Activated naive CD4-positive, alpha-beta T cell treated with anti-CD3 and anti-CD28 coated beads for 36 hours (primary cell): ENCODE data around the gene ATP13A3. TPM values are rescaled to one million over a fixed set of nuclear protein-coding genes. Genes with fewer than 3 reads are reported as not detected.
"Not testable (repeated sequence)": the region's sequence is repeated elsewhere in the genome, so short reads cannot be mapped to it uniquely, and the experiment has no call there.

ENCODE experiments used
- CTCF ChIA-PET: fragments of 350-600 bp; sonication (Branson Sonifier 250); formaldehyde crosslinking; loops from one replicate; lab custom pipeline; 2021; ENCODE audit warnings: antibody characterized with exemption; lab: Charles Lee
- DNase-seq: peaks from one replicate; pipeline ENCODE4 v3.0.0-alpha.2; 2020
- H3K27ac Mint-ChIP-seq: one replicate; pipeline ENCODE4 v1.8.0; 2021; ENCODE audit warnings: mild to moderate bottlenecking, mixed read lengths
- H3K27me3 Mint-ChIP-seq: one replicate; pipeline ENCODE4 v1.8.0; 2021; ENCODE audit warnings: low read depth, mixed read lengths
- H3K36me3 Mint-ChIP-seq: one replicate; pipeline ENCODE4 v1.8.0; 2021; ENCODE audit warnings: low read depth, mixed read lengths
- H3K4me1 Mint-ChIP-seq: one replicate; pipeline ENCODE4 v1.8.0; 2021; ENCODE audit warnings: low read depth, mixed read lengths
- H3K4me3 Mint-ChIP-seq: one replicate; pipeline ENCODE4 v1.8.0; 2021; ENCODE audit warnings: mild to moderate bottlenecking, moderate library complexity, mixed read lengths
- H3K9me3 Mint-ChIP-seq: one replicate; pipeline ENCODE4 v1.8.0; 2021; ENCODE audit warnings: mixed read lengths
- intact Hi-C: fragments of 100-400 bp; cut with micrococcal nuclease; formaldehyde crosslinking; loops from one replicate; pipeline ENCODE4 v1.15.1; 2023
- total RNA-seq, 2 experiments: library from RNA; stranded (reverse); gene quantifications; one replicate each; pipeline ENCODE4 v1.2.3, GENCODE V29; 2021

Gene ATP13A3
- 10 to 100 TPM; 88.4 to 92.3 TPM for total RNA-seq

GRCh38 chr3:194486540-194487288 lies at the start of gene ATP13A3:
ATP13A3 (minus strand) TSS chr3:194487002; CDS start chr3:194462190, 24,812 bp downstream.
- Mint-ChIP-seq H3K36me3 (peaks cover 27% of the 10 kb centered on the region), H3K9me3 (no peaks in the 10 kb centered on the region), H3K27me3 (no peaks in the 10 kb centered on the region), H3K4me1 (peaks cover 59% of the 10 kb centered on the region), H3K4me3 (peak within 1 kb of the TSS; percentile 91), H3K27ac (peak within 1 kb of the TSS; percentile 94)
- peak; percentile 86 for DNase-seq
- CTCF ChIA-PET, result interaction anchor here (1.4 kb wide), 1 partner anchor 14 kb away, joined by 7 read pairs; no protein-coding TSS in a partner anchor
- intact Hi-C loops, result loop anchor here (1.0 to 5.0 kb wide), 9 partner anchors 34 to 1056 kb away; partner anchors contain the start of genes LSG1 and PPP1R2

- H3K4me3 Mint-ChIP-seq, H3K9me3 Mint-ChIP-seq, H3K36me3 Mint-ChIP-seq, DNase-seq, CTCF ChIA-PET, H3K27me3 Mint-ChIP-seq, intact Hi-C loops, H3K4me1 Mint-ChIP-seq, H3K27ac Mint-ChIP-seq: not testable (repeated sequence)
Measured at GRCh38 chr3:194535199-194535598, 48.4 kb upstream of the ATP13A3 start.

DNA sequence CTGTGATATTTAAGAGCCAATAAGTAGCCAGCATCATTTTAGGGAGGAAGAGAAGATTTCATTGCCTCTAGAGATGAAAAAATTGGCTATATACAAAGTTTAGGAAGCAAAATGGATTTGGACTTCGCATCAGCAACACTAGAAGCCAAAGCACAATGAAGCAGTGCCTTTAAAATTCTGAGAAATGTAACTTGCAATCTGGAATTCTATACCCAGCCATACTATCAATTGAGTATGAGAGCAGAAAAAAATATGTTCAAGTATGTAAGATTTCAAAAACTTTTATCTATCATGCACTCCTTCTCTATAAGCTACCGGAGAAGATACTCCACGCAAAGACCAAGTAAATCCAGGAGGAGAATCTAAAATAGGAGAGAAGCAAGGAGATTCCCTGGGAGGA lies 47.4 kb upstream of the ATP13A3 start:
- H3K4me1 Mint-ChIP-seq, result no peaks in the 10 kb centered on the region
- DNase-seq, result no peak
- intact Hi-C loops, result no loop called here
- CTCF ChIA-PET, result no interaction called here
- no peak overlapping the region for H3K4me3 Mint-ChIP-seq
- H3K27ac Mint-ChIP-seq, result no peak overlapping the region
- peaks cover 10% of the 10 kb centered on the region for H3K9me3 Mint-ChIP-seq
- no peaks in the 10 kb centered on the region for H3K27me3 Mint-ChIP-seq
- H3K36me3 Mint-ChIP-seq, result peaks cover 4% of the 10 kb centered on the region

GRCh38 chr3:194532591-194532990 lies 45.8 kb upstream of the ATP13A3 start:
- Mint-ChIP-seq H3K4me1 (no peaks in the 10 kb centered on the region), H3K36me3 (peaks cover 4% of the 10 kb centered on the region)

DNA sequence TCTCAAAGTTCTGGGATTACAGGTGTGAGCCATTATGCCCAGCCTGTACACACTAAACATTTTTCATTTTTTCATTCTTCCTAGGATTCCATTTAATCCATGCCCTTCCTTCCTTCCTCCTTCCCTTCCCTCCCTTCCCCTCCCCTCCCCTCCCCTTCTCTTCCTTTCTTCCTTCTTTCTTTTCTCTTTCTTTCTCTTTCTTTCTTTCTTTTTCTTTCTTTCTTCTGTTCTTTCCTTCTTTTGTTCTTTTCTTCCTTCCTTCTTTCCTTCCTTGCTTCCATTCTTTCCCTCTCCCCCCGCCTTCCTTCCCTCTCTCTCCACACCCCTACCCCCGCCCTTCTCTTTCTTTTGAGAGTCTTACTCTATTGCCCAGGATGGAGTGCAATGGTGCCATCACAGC lies 40.9 kb upstream of the ATP13A3 start:
- H3K4me3 Mint-ChIP-seq, result no peak overlapping the region
- H3K36me3 Mint-ChIP-seq, result no peaks in the 10 kb centered on the region
- H3K9me3 Mint-ChIP-seq, result no peaks in the 10 kb centered on the region
- H3K4me1 Mint-ChIP-seq, result no peaks in the 10 kb centered on the region
- intact Hi-C loops, result no loop called here
- H3K27me3 Mint-ChIP-seq, result peaks cover 2% of the 10 kb centered on the region
- no peak overlapping the region for H3K27ac Mint-ChIP-seq
- CTCF ChIA-PET, result interaction anchor here (1.2 kb wide), 1 partner anchor 56 kb away, joined by 4 read pairs; no protein-coding TSS in a partner anchor
- DNase-seq, result no peak

More at GRCh38 chr3:194532591-194532990, 45.8 kb upstream of the ATP13A3 start:
- CTCF ChIA-PET, result no interaction called here
- H3K27ac Mint-ChIP-seq, result no peak overlapping the region
- H3K4me3 Mint-ChIP-seq, result no peak overlapping the region
- no peak for DNase-seq
- intact Hi-C loops, result no loop called here
- peaks cover 10% of the 10 kb centered on the region for H3K9me3 Mint-ChIP-seq
- no peaks in the 10 kb centered on the region for H3K27me3 Mint-ChIP-seq

- no peak for DNase-seq
- Mint-ChIP-seq H3K27ac (no peak overlapping the region), H3K4me1 (peaks cover 11% of the 10 kb centered on the region), H3K4me3 (no peak overlapping the region), H3K9me3 (no peaks in the 10 kb centered on the region), H3K36me3 (no peaks in the 10 kb centered on the region), H3K27me3 (peaks cover 2% of the 10 kb centered on the region)
- intact Hi-C loops, result no loop called here
- CTCF ChIA-PET, result no interaction called here
Measured at GRCh38 chr3:194526164-194526563, 39.4 kb upstream of the ATP13A3 start.

- no peak overlapping the region for H3K27ac Mint-ChIP-seq
- H3K36me3 Mint-ChIP-seq, result no peaks in the 10 kb centered on the region
- H3K4me1 Mint-ChIP-seq, result peaks cover 34% of the 10 kb centered on the region
- H3K27me3 Mint-ChIP-seq, result peaks cover 7% of the 10 kb centered on the region
- H3K4me3 Mint-ChIP-seq, result no peak overlapping the region
- DNase-seq, result no peak
- CTCF ChIA-PET, result interaction anchor here (0.6 to 0.7 kb wide), 4 partner anchors 56 to 1752 kb away, joined by 3 to 5 read pairs (median 4); no protein-coding TSS in a partner anchor
- H3K9me3 Mint-ChIP-seq, result peaks cover 8% of the 10 kb centered on the region
- intact Hi-C loops, result no loop called here
Measured at GRCh38 chr3:194522579-194523046, 35.8 kb upstream of the ATP13A3 start.

GRCh38 chr3:194521510-194522260 lies 34.9 kb upstream of the ATP13A3 start:
- CTCF ChIA-PET, result interaction anchor here (0.7 kb wide), 3 partner anchors 55 to 1753 kb away, joined by 3 to 5 read pairs (median 4); no protein-coding TSS in a partner anchor
- Mint-ChIP-seq H3K4me3 (no peak overlapping the region), H3K27me3 (peaks cover 7% of the 10 kb centered on the region), H3K27ac (no peak overlapping the region), H3K4me1 (peaks cover 34% of the 10 kb centered on the region), H3K36me3 (no peaks in the 10 kb centered on the region), H3K9me3 (peaks cover 8% of the 10 kb centered on the region)
- no peak for DNase-seq
- intact Hi-C loops, result loop anchor here (1.0 to 2.0 kb wide), 3 partner anchors 39 to 248 kb away; no protein-coding TSS in a partner anchor

GRCh38 chr3:194520682-194521162 lies 33.9 kb upstream of the ATP13A3 start:
- peak; percentile 92 for DNase-seq
- H3K9me3 Mint-ChIP-seq, H3K36me3 Mint-ChIP-seq, H3K4me3 Mint-ChIP-seq, H3K27me3 Mint-ChIP-seq: not testable (repeated sequence)
- peak overlapping the region; percentile 6 for H3K27ac Mint-ChIP-seq
- CTCF ChIA-PET, result interaction anchor here (0.7 to 1.1 kb wide), 2 partner anchors 23 to 37 kb away, joined by 3 to 5 read pairs; no protein-coding TSS in a partner anchor
- H3K4me1 Mint-ChIP-seq, result peaks cover 34% of the 10 kb centered on the region
- intact Hi-C loops, result loop anchor here (1.0 to 2.0 kb wide), 4 partner anchors 33 to 249 kb away; partner anchors contain the start of gene ATP13A3

- not testable (repeated sequence) for H3K4me3 Mint-ChIP-seq, H3K9me3 Mint-ChIP-seq, H3K27ac Mint-ChIP-seq, DNase-seq, H3K36me3 Mint-ChIP-seq, H3K27me3 Mint-ChIP-seq
- CTCF ChIA-PET, result interaction anchor here (0.7 to 1.1 kb wide), 2 partner anchors 23 to 36 kb away, joined by 3 to 5 read pairs; no protein-coding TSS in a partner anchor
- peaks cover 34% of the 10 kb centered on the region for H3K4me1 Mint-ChIP-seq
- intact Hi-C loops, result loop anchor here (1.0 to 2.0 kb wide), 3 partner anchors 33 to 65 kb away; partner anchors contain the start of gene ATP13A3
Measured at GRCh38 chr3:194520201-194520600, 33.4 kb upstream of the ATP13A3 start.

GRCh38 chr3:194518652-194519051 lies 31.9 kb upstream of the ATP13A3 start:
- DNase-seq, result no peak
- intact Hi-C loops, result no loop called here
- H3K27me3 Mint-ChIP-seq, result peaks cover 7% of the 10 kb centered on the region
- H3K4me3 Mint-ChIP-seq, result no peak overlapping the region
- H3K27ac Mint-ChIP-seq, result no peak overlapping the region
- no peaks in the 10 kb centered on the region for H3K36me3 Mint-ChIP-seq
- CTCF ChIA-PET, result interaction anchor here (1.1 kb wide), 1 partner anchor 16 kb away, joined by 3 read pairs; no protein-coding TSS in a partner anchor
- peaks cover 8% of the 10 kb centered on the region for H3K9me3 Mint-ChIP-seq
- H3K4me1 Mint-ChIP-seq, result peaks cover 34% of the 10 kb centered on the region

- Mint-ChIP-seq H3K27me3 (peaks cover 5% of the 10 kb centered on the region), H3K4me3 (no peak overlapping the region), H3K27ac (no peak overlapping the region), H3K36me3 (no peaks in the 10 kb centered on the region), H3K9me3 (peaks cover 8% of the 10 kb centered on the region), H3K4me1 (peaks cover 31% of the 10 kb centered on the region)
- CTCF ChIA-PET, result interaction anchor here (0.8 kb wide), 1 partner anchor 45 kb away, joined by 3 read pairs; no protein-coding TSS in a partner anchor
- no peak for DNase-seq
- intact Hi-C loops, result no loop called here
Measured at GRCh38 chr3:194517333-194517732, 30.5 kb upstream of the ATP13A3 start.
